CD4-positive, CD25-positive, alpha-beta regulatory T cell (primary cell): ENCODE results near the gene EOGT. TPM values are rescaled to one million over a fixed set of nuclear protein-coding genes. Genes with fewer than 3 reads are reported as not detected.

Source experiments
- polyA plus RNA-seq, 4 donors: library from polyadenylated mRNA; unstranded; fragments of 300-500 nt; fragmentation: Illumina TruSeq; gene quantifications; one replicate each; pipeline ENCODE4 v1.2.3, GENCODE V29; 2021
- total RNA-seq: library from RNA; stranded (reverse); gene quantifications from one replicate; pipeline ENCODE4 v1.2.3, GENCODE V29; 2022

Gene EOGT
- total and polyA plus RNA-seq, 5 donors from 2014 or later, result 15.8 to 25.7 (median 19.6) TPM

Other genes with a start within 250 kb of the EOGT start
- not detected for gene TAFA4, start 81.1 kb downstream of the EOGT start, total RNA-seq
- gene TAFA4, start 81.1 kb downstream of the EOGT start, polyA plus RNA-seq, result not detected
- 71.3 TPM for gene TMF1, start 38.6 kb upstream of the EOGT start, total RNA-seq
- 10 to 100 TPM; 32.9 to 43.5 (median 35.2) TPM for gene TMF1, start 38.6 kb upstream of the EOGT start, polyA plus RNA-seq
- gene UBA3, start 66.7 kb upstream of the EOGT start, total RNA-seq, result 62.9 TPM
- gene UBA3, start 66.7 kb upstream of the EOGT start, polyA plus RNA-seq, result 10 to 100 TPM; 51.9 to 75.5 (median 61.6) TPM
- 117 TPM for gene ARL6IP5, start 71.3 kb upstream of the EOGT start, total RNA-seq
- 100 to 1,000 TPM; 527 to 578 (median 534) TPM for gene ARL6IP5, start 71.3 kb upstream of the EOGT start, polyA plus RNA-seq
- not detected for gene LMOD3, start 108.9 kb upstream of the EOGT start, total RNA-seq
- gene LMOD3, start 108.9 kb upstream of the EOGT start, polyA plus RNA-seq, result under 1 TPM; 0.03 to 0.16 (median 0.06) TPM